H1 (cell line): Measurements from ENCODE around the gene CCDC40. TPM values are rescaled to one million over a fixed set of nuclear protein-coding genes. Genes with fewer than 3 reads are reported as not detected.

Experiments
- CBX5 ChIP-seq: fragments of 300-800, 300-1000 bp; sonication (generic); IDR thresholded peaks from 2 replicates; pipeline ENCODE4 v1.7.1; 2016; ENCODE audit warnings: antibody characterized with exemption, low read length, low read depth
- GTF2F1 ChIP-seq: IDR thresholded peaks from 2 replicates; pipeline ENCODE4 v1.6.1; 2012; ENCODE audit warnings: low read depth, low read length, improper control_type of control experiment, borderline replicate concordance
- TBP ChIP-seq: IDR thresholded peaks from 2 replicates; pipeline ENCODE4 v1.6.1; 2011; ENCODE audit warnings: low read depth, low read length, improper control_type of control experiment
- ZNF274 ChIP-seq: IDR thresholded peaks from 2 replicates; pipeline ENCODE4 v1.7.0; 2012; ENCODE audit warnings: low read length, borderline replicate concordance; ENCODE audit errors: extremely low read depth
- polyA plus RNA-seq, 7 experiments: library from polyadenylated mRNA; depleted of rRNA in 3 of 7; stranded (reverse) in 5 of 7; unstranded in 2 of 7; fragments of >200 nt in 5 of 7; fragments of 200-250 nt in 2 of 7; gene quantifications; 1 replicate in 5 of 7; 2 replicates in 1 of 7; 4 replicates in 1 of 7; pipeline versions ENCODE4 v1.2.1 to v1.2.3, GENCODE V29; 2011 to 2013; ENCODE audit warnings: missing spikeins in 2 of 7, mixed read lengths in 2 of 7
- total RNA-seq: library from RNA; stranded (reverse); fragmentation: NEBNext Ultra II Directional; extraction: Animal tissue kit (Norgen Biotek cat#: 25700); gene quantifications from 2 replicates; pipeline ENCODE4 v1.2.1, GENCODE V29; 2021

The CCDC40 gene
- total and polyA plus RNA-seq, 2 of the 8 experiments (the other 6 are each of a cell fraction or from before 2014, with no cell fraction given), result 4.1 to 11.5 TPM

DNA sequence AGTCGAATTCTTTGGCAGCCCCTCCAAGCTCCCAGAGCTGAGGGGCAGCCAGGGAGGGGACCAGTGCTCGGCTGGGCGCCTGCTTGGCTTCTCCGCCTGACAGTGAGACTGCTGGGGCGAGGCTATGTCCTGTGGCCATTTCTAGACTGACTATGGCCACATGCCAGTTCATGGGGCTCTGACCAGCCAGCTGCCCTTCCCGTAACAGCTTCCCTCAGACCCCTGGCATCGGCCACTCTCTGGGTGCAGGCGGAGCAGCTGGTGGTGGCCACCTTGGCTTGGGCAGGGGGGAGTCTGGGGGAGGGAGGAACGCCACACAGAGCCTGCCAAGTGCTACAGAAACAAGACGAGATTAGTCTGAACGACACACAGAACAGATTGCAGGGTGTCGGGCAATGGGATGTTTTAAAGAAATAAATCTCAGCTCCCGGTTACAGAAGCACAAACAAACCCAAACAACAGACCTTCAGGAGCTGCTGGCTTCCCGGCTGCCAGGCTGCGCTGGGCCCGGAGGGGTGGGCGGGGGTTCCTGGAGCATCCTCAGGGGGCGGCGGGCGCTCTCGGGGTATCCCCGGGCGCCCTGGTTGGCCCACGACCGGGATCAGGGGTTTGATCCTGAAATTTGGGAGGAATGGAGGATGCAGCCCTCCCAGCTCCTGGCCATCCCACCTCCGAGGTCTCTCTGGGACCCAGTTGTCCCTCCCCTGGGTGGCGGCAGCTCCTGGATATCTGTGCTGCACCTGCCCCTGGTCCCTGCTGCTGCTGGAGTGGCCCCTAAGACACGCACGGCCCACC is 35.3 kb upstream of the CCDC40 start (continued):
- TF ChIP-seq CBX5, result no peak
- TF ChIP-seq GTF2F1, result no peak
- TF ChIP-seq ZNF274, result no peak
- no peak for TF ChIP-seq TBP
